Fibroblast of mammary gland (primary cell): ENCODE measurements around the gene CCR5.

ENCODE experiments used
- DNase-seq: peaks from one replicate; pipeline ENCODE4 v3.0.0-alpha.2; 2010; ENCODE audit warnings: low read depth
- H3K4me3 ChIP-seq: 2 replicates; pipeline ENCODE4 v1.5.1; 2011; ENCODE audit warnings: low read depth, mild to moderate bottlenecking, low read length, moderate library complexity; ENCODE audit not compliant: control insufficient read depth
- CTCF ChIP-seq: conservative IDR thresholded peaks from 2 replicates; pipeline ENCODE4 v1.5.1; 2011; ENCODE audit warnings: low read depth, low read length, inconsistent platforms; ENCODE audit not compliant: control insufficient read depth, insufficient read depth

Gene CCR5

GRCh38 chr3:46371519-46372340 lies 984 bp downstream of the CCR5 start:
- TF ChIP-seq CTCF = no peak
- no peak overlapping the region for H3K4me3 ChIP-seq
- DNase-seq = no peak

GRCh38 chr3:46372492-46373359 lies 2.0 kb downstream of the CCR5 start:
- H3K4me3 ChIP-seq = no peak overlapping the region
- peak; percentile 37 for DNase-seq
- peak; percentile 67 for TF ChIP-seq CTCF

- TF ChIP-seq CTCF = no peak
- DNase-seq = no peak
- H3K4me3 ChIP-seq = no peak overlapping the region
These were observed 4.0 kb downstream of the CCR5 start for GRCh38 chr3:46374755-46375154.

GRCh38 chr3:46375218-46375617 lies 4.5 kb downstream of the CCR5 start:
- no peak overlapping the region for H3K4me3 ChIP-seq
- no peak for TF ChIP-seq CTCF
- DNase-seq = no peak

- no peak for DNase-seq
- no peak overlapping the region for H3K4me3 ChIP-seq
- TF ChIP-seq CTCF = no peak
These were observed 5.1 kb downstream of the CCR5 start for GRCh38 chr3:46375814-46376213.

GRCh38 chr3:46378426-46378942 lies 7.7 kb downstream of the CCR5 start:
- H3K4me3 ChIP-seq = no peak overlapping the region
- peak; percentile 72 for TF ChIP-seq CTCF
- peak; percentile 57 for DNase-seq
